Uterine smooth muscle cell (primary cell): Measurements from ENCODE around the gene DPY19L1. TPM values are rescaled to one million over a fixed set of nuclear protein-coding genes. Genes with fewer than 3 reads are reported as not detected.

Experiments used
- total RNA-seq: library from RNA; depleted of rRNA; stranded (reverse); fragments of >200 nt; gene quantifications from 2 replicates; pipeline ENCODE4 v1.2.3, GENCODE V29; 2014

DPY19L1 gene
- 34.6 and 34.7 TPM in 2 replicates for total RNA-seq

GRCh38 chr7:35037211-35037525 lies at the start of gene DPY19L1:
DPY19L1 (minus strand) TSS chr7:35037485; CDS start chr7:35037394, 91 bp downstream.

Other genes starting within 250 kb of the DPY19L1 start
- gene TBX20, start 216.6 kb upstream of the DPY19L1 start, total RNA-seq: under 0.01 TPM in 1 of 2 replicates, not detected in the other